ENCODE measurements around the gene KDM4C. TPM values are rescaled to one million over a fixed set of nuclear protein-coding genes. Genes with fewer than 3 reads are reported as not detected.

The KDM4C gene
- total RNA-seq, 4 donors from 2014 or later, result 25.2 to 41.1 (median 26.4) TPM

GRCh38 chr9:7150153-7150890, 392.5 kb downstream of the KDM4C start:
- Histone ChIP-seq H3K9me3 (no peaks in the 10 kb centered on the region), H3K27ac (replicated peaks in 1 of 4) (no peak overlapping the region), H3K36me3 (peaks cover 0 to 8% (median 0%) of the 10 kb centered on the region in 4 donors), H3K4me3 (no peak overlapping the region), H3K4me1 (peaks cover 21 to 39% (median 28%) of the 10 kb centered on the region in 4 donors), H3K27me3 (no peaks in the 10 kb centered on the region)
- TF ChIP-seq POLR2A (IDR thresholded peaks at IDR 0.05; ENCODE audit: low read depth) (no peak), CTCF (IDR thresholded peaks at IDR 0.05) (no peak)
- 77% methylated on average over 8 of the region's 8 CpGs for WGBS
- no peak for DNase-seq (ENCODE audit: extremely low spot score)
- intact Hi-C loops (cut with DNase I), result no loop called here

GRCh38 chr9:7153134-7153533, 395.4 kb downstream of the KDM4C start:
- peaks cover 0 to 7% (median 0%) of the 10 kb centered on the region in 4 donors for H3K36me3 ChIP-seq
- TF ChIP-seq EP300 (IDR thresholded peaks at IDR 0.05), result no peak
- no peak for TF ChIP-seq POLR2A (IDR thresholded peaks at IDR 0.05; ENCODE audit: low read depth)
- no peak for TF ChIP-seq CTCF (IDR thresholded peaks at IDR 0.05)
- TF ChIP-seq POLR2AphosphoS5 (IDR thresholded peaks at IDR 0.05), result no peak
- H3K27me3 ChIP-seq, result no peaks in the 10 kb centered on the region
- whole genome bisulfite sequencing, result 78% methylated on average over 4 of the region's 4 CpGs
- no peak overlapping the region for H3K27ac ChIP-seq (replicated peaks in 1 of 4)
- H3K4me3 ChIP-seq, result no peak overlapping the region
- intact Hi-C loops (cut with DNase I), result no loop called here
- DNase-seq (ENCODE audit: extremely low spot score), result peak; percentile 39
- H3K4me1 ChIP-seq, result peaks cover 0 to 11% (median 5%) of the 10 kb centered on the region in 4 donors
- H3K9me3 ChIP-seq, result no peaks in the 10 kb centered on the region

- peaks cover 0 to 8% (median 5%) of the 10 kb centered on the region in 4 donors for H3K4me1 ChIP-seq
- H3K36me3 ChIP-seq, result peaks cover 0 to 3% (median 0%) of the 10 kb centered on the region in 4 donors
- no peak for TF ChIP-seq EP300 (IDR thresholded peaks at IDR 0.05)
- no peak for TF ChIP-seq POLR2A (IDR thresholded peaks at IDR 0.05; ENCODE audit: low read depth)
- TF ChIP-seq CTCF (IDR thresholded peaks at IDR 0.05), result no peak
- TF ChIP-seq POLR2AphosphoS5 (IDR thresholded peaks at IDR 0.05), result no peak
- WGBS, result 88% methylated on average over 1 of the region's 1 CpG
- intact Hi-C loops (cut with DNase I), result no loop called here
- no peaks in the 10 kb centered on the region for H3K9me3 ChIP-seq
- no peak for DNase-seq (ENCODE audit: extremely low spot score)
- no peak overlapping the region for H3K4me3 ChIP-seq
- no peaks in the 10 kb centered on the region for H3K27me3 ChIP-seq
- no peak overlapping the region for H3K27ac ChIP-seq (replicated peaks in 1 of 4)
Measured at GRCh38 chr9:7153566-7153965, 395.8 kb downstream of the KDM4C start.

- TF ChIP-seq POLR2A (IDR thresholded peaks at IDR 0.05; ENCODE audit: low read depth) (no peak), CTCF (IDR thresholded peaks at IDR 0.05) (no peak), EP300 (IDR thresholded peaks at IDR 0.05) (no peak), POLR2AphosphoS5 (IDR thresholded peaks at IDR 0.05) (no peak)
- Histone ChIP-seq H3K4me1 (peaks cover 0 to 5% (median 5%) of the 10 kb centered on the region in 4 donors), H3K36me3 (no peaks in the 10 kb centered on the region), H3K27ac (replicated peaks in 1 of 4) (no peak overlapping the region), H3K27me3 (no peaks in the 10 kb centered on the region), H3K4me3 (no peak overlapping the region), H3K9me3 (no peaks in the 10 kb centered on the region)
- DNase-seq (ENCODE audit: extremely low spot score), result peak; percentile 90
- WGBS, result 86% methylated on average over 9 of the region's 9 CpGs
- intact Hi-C loops (cut with DNase I), result no loop called here
Measured at GRCh38 chr9:7154003-7154619, 396.3 kb downstream of the KDM4C start.
